Left renal cortex interstitium (tissue), 4 donors: ENCODE data around the gene ALK. TPM values are rescaled to one million over a fixed set of nuclear protein-coding genes. Genes with fewer than 3 reads are reported as not detected.
"Not testable (repeated sequence)": the region's sequence is repeated elsewhere in the genome, so short reads cannot be mapped to it uniquely, and the experiment has no call there.

ENCODE experiments used
- DNase-seq, 4 donors: peaks; one replicate each; pipeline ENCODE4 v3.0.0-alpha.2; 2013; ENCODE audit warnings: low read depth in 4 of 4, low spot score in 2 of 4, missing footprints in 1 of 4
- polyA plus RNA-seq, 4 donors: library from polyadenylated mRNA; unstranded; fragments of 120-200 nt; gene quantifications; one replicate each; pipeline ENCODE4 v1.2.1, GENCODE V29; 2013; ENCODE audit not compliant: insufficient read length in 4 of 4

Gene ALK
- polyA plus RNA-seq, 4 donors = 0.24 to 0.68 (median 0.31) TPM

DNA sequence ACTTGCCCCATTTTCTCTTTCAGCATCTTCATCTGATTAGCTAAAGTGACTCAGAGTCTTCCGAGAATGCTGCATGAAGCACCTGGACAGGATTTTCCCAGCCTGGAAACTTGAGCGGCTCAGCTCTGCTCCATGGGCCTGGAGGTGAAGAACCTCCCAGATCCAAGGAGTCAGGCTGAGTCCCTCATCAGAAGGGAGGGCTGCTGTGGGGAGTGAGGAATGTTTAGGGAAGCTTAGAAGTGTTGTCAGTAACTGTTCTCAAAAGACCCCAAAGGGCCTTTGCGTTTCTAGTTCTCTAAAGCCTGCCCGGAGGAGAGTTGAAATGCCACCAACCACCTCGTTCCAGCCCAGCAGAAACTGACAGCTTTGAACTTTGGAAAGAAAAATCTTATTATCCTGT is 649.1 kb downstream of the ALK start:
- no peak for DNase-seq

- DNase-seq = no peak
These were observed 650.7 kb downstream of the ALK start for GRCh38 chr2:29270701-29271121.

GRCh38 chr2:29269765-29270109 is 651.6 kb downstream of the ALK start:
- DNase-seq = no peak

GRCh38 chr2:29269095-29269764 is 652.2 kb downstream of the ALK start:
- no peak for DNase-seq

GRCh38 chr2:29267720-29268119 is 653.7 kb downstream of the ALK start:
- DNase-seq = no peak

DNA sequence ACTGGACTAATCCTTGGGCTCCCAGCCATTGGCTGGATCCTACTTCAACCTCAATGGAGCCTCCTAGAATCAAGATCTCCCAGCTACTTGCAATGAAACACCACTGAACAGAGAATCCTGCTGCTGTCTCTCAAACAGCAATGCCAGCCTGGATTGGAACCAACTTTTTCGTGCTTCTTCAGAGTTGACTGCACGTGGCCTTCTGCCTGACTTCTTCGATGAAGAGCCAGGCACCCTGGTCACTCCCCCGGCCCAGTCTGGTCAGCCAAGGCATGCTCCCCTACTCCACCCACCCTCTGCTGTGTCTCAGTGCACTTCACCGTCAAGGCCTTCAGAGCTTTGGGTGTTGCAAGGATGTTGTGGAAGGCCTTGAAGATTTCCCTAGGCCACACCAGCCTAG is 657.5 kb downstream of the ALK start:
- DNase-seq = no peak

DNA sequence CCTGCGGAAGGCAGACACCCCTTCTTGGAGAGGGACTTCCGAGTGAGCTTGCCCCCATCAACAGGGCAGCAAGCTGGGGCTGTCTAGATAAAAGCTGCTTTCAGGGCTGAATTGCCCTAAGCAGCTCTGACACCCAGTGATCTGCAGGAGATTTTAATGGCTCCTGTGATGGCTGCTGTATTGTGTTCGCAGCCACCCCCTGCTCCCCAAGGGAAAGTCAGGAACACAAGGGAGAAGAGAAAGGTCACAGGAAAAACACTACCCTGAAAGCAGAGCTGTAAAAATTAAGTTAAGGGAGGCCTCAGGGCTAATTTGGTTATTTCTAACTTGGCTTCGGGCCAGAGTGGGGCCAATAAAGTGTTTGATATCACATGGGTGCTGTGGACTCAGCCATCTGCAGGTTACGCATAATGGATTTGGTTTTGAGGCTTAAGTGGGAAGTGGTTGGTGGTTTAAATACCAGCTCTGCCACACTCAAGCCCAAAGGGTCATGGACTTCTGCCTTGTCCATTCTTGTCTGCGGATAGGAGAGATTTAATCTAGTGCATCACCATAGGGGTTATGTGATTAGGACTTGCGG is 658.6 kb downstream of the ALK start:
- no peak for DNase-seq

- DNase-seq = no peak
These were observed 660.4 kb downstream of the ALK start for GRCh38 chr2:29261003-29261402.

DNA sequence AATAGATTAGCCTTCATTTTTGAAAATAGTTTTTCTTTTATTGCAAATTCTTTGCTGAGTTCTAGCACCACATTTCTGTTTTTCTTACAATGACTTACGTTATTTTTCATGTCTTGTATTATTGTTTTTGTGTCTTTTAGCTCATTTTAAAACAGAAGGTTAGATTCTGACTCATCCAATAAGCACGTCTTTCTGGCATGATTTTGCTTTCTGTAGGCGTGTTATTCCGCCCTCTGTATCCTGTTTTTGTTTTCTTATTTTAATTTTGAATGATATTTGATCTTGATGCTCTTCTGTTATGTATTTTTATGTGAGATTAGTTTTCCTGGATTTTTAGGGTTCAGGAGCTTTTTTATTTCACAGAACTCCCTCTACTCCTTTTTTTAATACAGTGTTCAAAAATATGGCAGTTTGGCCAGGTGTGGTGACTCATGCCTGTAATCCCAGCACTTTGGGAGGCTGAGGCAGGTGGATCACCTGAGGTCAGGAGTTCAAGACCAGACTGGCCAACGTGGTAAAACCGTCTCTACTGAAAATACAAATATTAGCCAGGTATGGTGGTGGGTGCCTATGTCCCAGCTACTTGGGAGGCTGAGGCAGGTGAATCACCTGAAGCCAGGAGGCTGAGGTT is 661.1 kb downstream of the ALK start:
- DNase-seq = no peak

DNA sequence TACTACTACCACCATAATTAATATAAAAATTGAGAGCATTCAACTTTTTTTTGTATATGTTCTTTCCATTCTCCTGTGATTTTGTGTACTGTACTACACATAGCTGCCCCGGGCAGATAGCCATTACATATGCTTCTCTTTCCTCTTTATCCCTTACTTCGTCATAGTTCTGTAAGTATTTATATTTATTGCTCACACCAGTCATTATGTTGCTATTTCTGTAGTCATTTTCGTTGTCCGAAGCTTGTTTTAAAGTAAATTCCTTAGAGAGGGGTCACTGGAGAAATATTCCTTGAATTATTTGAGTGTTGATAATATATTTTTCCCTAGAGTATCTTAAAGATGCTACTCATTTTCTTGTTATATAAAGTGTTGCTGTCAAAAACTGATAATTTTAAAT is 662.2 kb downstream of the ALK start:
- no peak for DNase-seq

DNA sequence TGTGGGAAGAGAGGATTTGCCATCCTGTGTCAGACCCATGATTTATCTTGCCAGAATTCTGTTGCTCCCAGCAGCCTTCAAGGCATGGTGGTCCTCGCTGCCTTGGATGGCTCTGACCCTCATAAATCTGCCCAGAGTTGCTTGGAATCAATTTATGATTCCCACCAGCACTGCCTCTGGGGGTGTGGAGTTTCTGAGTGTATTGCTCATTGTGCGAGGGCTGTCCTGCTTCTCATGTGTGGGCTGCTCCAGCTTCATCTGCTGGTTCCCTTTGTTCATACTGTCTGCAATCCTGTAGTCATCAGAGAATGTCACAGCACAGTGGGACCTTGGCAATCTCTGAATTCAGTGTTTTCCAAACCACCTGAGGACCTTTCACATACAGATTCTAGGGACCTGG is 666.4 kb downstream of the ALK start:
- DNase-seq = no peak

DNA sequence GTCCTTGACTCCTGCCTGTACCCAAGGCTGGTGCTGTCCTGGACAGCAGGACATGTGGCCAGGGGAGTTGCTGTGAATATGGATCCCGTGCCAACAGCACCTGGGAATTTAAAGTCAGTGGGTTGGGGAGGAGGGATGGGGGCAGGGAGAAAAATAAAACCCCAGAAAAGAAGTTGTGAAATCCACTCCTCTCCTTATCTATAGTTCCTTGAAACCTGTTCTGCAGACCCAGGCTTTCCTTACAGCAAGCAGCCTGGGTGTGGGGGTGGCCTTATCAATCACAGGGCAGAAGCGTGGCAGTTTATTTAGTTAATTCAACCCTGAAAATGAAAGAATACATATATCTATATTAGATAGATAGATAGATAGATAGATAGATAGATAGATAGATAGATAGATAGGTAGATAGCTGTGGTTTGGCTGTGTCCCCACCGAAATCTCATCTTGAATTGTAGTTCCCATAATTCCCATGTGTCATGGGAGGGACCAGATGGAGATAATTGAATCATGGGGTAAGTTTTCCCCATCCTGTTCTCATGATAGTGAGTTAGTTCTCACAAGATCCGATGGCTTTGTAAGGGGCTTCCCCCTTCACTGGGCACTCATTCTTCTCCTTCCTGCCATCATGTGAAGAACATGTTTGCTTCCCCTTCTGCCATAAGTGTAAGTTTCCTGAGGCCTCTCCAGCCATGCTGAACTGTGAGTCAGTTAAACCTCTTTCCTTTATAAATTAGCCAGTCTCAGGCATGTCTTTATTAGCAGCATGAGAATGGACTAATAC is 667.7 kb downstream of the ALK start:
- DNase-seq = not testable (repeated sequence)

DNA sequence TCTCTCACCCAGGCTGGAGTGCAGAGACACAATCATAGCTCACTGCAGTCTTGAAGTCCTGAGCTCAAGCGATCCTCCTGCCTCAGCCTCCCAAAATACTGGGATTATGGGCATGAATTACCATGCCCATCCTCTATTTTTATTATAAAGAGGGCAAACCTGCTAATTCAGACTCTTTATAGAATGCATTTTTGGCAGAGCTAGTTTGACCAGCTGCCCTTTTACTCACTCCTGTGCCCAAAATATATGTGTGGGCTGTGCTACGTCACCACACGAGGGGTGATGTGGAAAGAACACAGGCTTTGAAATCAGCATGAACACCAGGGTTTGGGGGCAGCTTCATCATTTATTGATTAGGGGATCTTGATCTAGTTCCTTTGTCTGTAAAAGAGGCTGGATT is 668.4 kb downstream of the ALK start:
- no peak for DNase-seq

DNA sequence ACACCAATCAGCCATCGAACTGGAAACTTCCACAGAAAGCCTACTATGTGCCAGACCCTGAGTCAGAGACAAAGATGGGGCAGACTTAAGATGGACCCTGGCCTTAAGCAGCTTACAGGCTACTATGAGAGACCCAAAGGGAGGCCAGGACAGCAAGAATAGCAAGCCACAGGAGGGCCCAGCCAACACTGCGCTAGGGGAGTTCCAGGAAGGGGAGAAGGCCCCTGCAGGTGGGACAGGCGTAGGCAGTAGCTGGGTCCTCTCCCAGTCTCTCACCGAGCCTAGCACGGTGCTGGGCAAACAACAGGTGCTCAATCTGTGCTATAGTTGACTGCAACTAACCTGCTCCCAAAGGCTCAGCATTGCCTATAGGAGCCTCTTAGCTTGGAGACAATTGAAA is 670.0 kb downstream of the ALK start:
- DNase-seq = no peak

DNA sequence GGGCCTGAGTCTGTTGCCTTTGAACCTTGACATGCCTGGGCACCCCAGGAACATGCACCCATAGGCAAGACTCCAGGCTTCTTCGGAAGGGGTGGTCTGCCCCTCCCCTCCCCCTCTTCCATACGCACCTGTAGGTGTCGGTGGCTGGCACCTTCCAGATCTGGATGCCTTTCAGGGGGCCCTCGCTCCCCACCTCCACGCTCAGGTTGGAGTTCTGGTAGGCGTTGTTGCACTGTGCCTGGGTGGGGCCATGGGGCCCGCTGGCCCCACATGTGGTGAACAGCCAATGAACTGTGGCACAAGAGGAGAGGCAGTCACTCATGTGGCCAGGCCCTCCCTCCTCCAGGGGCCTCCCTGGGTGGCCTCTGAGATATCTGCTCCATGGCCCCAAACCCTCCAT is 670.4 kb downstream of the ALK start:
- no peak for DNase-seq

GRCh38 chr2:29249666-29250253 is 671.6 kb downstream of the ALK start:
- no peak for DNase-seq

DNA sequence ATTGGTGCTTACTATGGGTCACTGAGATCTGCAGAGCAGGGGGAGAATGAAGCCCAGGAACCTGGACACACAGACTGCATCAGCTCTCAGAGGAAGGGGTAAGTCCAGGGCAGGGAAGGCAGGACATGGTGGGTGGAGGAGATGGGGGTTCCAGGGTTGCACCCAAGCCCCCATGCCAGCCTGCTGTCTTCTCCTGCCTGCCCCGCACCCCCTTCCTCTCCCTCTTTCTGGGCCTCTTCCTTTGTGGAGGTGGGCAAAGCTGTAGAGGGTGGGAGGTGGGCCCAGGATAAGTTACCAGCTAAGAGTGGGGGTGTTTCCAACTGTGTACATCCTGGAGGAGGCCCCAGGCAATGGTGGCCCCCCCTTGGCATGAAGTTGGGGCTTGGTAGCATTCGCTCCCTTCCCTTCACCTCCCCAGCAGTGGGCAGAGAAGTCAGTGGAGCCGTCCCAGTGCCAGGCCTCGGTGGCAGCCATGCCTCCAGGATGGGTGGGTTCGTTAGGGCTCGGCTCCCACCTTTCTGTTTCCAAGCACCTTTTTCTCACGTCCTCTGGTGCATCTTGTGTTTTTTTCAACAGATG is 674.0 kb downstream of the ALK start:
- DNase-seq = no peak

DNA sequence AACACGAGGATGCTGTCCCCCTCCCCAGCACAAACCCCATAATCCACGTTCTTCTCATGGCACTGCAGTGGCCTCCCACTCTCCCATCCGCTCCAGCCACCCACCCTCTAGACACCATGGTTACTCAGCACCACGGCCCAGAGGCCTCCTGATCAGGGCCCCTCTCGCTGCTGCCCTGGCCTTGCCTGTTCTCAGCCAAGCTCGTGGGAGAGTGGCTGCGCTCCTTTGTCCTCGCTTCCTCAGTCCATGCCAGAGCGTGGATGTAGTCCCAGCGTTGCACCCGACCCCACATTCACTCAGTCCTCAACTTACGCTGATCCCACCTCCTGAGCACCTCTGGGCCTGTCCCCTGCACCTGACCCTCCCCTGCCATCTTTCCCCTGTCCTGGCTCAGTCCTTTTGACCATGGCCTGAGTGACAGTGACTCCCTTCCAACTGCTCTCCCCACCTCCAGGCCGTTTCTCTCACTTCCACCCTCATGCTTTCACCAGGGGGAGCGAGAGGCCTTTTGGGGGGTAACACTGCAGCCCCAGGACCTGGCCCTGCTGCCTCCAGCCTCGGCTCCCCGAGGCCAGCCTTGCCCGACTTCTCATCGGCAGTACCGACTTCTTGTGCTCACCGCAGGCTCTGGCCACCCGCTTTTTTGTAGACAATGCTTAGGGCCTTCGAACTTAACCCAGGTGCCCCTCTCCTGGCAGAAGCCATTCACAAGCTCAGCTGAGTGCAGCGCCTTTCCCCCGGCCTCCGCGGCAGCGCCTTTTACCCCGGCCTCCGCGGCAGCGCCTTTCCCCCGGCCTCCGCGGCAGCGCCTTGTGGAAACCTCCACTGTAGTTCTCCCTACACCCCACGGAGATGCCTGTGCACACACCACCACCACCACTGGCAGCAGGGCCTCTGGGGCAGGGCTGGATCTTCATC is 674.7 kb downstream of the ALK start:
- DNase-seq = no peak

DNA sequence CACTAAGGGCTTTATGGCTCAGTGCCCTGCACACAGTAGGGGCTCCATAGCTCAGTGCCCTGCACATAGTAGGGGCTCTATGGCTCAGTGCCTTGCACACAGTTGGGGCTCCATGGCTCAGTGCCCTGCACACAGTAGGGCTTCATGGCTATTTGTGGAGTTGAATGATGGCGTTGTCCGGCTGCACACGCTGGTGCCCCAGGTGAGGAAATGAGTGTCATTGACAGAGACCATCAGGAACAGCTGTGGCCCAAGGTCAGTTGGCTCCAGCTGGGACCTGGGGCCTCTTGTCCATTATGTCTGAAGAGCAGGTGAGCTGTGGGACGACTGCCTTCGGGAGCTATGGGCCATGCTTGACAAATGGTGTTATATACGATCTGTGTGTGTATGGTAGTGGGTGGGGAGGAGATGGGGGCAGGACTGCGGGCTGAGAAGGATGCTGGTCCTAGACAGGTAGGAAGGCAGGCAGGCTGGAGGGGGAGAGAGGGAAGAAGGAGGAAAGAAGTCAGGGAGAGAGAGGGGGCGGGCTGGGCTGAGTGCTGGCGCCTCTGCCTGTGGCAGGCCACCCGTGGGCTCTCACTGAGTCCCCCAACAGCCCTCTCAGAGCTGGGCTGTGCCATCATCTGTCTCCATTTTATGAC is 675.5 kb downstream of the ALK start:
- DNase-seq = no peak
